Iris pigment epithelial cell (primary cell): ENCODE data around the gene CAMK1.

Source experiments
- DNase-seq: peaks from one replicate; pipeline ENCODE4 v3.0.0-alpha.2; 2011; ENCODE audit warnings: low read depth

Gene CAMK1

DNA sequence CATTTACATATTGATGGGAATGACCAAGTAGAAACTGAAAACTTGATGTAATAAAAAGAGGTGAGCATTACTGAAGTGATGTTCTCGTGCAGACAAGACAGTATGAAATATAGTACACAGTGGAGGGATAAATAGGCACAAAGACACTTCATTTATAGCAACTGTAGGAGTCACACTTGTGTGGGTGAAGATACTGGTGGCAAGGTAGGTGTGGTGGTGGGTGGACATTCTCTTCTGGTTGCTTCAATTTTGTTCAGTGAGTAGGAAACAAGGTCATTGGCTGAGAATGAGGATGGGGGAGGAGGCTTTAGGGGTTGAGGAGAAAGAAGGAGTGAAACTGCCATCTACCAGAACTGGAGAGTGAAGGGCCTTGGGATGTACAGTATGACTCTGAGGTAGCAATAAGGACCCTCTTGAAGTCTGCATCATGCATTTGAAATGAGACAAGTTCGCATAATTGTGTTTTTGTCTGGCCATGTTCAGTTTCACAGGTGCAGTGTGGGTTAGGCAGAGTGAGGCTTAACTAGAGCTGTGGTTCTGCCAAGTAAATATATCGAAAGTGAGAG lies 59.5 kb downstream of the CAMK1 start:
- DNase-seq: no peak
